AG09319 (cell line): ENCODE data around the gene DGCR2.

Experiments used
- DNase-seq: peaks from one replicate; pipeline ENCODE4 v3.0.0-alpha.2; 2010; ENCODE audit warnings: low read depth; ENCODE audit errors: extremely low read depth
- TF ChIP-seq, protein P1 (sequence below): IDR thresholded peaks from 2 replicates; pipeline ENCODE4 v1.5.1; 2011; ENCODE audit warnings: low read depth, mild to moderate bottlenecking, inconsistent platforms, low read length, moderate library complexity

Gene DGCR2

DNA sequence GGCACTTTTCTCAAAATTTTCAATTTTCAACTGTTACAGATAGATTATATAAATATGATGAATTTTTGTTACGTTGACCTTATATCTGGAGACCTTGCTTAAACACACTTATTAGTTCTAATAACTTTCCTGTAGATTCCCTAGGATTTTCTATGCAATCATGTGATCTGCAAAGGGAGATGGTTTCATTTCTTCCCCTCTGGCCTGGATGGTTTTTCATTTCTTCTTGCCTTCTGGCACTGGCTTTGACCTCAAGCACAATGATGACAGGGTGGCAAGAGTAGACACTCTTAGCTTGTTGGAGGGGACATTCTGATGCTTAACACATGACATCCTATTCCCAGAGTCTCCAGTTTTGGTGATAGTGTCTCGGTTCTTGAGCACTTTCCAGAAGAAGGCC, 75.9 kb downstream of the DGCR2 start:
- TF ChIP-seq, protein P1, sequence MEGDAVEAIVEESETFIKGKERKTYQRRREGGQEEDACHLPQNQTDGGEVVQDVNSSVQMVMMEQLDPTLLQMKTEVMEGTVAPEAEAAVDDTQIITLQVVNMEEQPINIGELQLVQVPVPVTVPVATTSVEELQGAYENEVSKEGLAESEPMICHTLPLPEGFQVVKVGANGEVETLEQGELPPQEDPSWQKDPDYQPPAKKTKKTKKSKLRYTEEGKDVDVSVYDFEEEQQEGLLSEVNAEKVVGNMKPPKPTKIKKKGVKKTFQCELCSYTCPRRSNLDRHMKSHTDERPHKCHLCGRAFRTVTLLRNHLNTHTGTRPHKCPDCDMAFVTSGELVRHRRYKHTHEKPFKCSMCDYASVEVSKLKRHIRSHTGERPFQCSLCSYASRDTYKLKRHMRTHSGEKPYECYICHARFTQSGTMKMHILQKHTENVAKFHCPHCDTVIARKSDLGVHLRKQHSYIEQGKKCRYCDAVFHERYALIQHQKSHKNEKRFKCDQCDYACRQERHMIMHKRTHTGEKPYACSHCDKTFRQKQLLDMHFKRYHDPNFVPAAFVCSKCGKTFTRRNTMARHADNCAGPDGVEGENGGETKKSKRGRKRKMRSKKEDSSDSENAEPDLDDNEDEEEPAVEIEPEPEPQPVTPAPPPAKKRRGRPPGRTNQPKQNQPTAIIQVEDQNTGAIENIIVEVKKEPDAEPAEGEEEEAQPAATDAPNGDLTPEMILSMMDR, result no peak
- DNase-seq, result no peak

DNA sequence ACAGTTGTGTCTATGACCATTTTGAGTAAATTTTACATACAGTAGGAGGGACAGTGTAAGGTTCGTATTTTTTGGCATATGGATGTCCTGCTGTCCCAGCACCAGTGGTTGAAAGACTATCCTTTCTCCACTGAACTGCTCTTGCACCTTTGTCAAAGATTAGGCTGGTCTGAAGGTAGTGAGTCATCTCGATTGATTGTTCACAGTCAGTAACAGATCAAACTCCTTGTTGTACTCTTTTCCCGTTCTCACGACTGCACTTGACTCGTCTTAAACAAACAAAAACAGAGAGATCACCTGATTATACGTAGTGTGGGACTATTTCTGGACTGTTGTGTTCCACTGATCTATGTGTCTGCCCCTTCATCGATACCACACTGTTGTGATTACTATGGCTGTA, 77.1 kb downstream of the DGCR2 start:
- TF ChIP-seq, protein P1, result no peak

DNA sequence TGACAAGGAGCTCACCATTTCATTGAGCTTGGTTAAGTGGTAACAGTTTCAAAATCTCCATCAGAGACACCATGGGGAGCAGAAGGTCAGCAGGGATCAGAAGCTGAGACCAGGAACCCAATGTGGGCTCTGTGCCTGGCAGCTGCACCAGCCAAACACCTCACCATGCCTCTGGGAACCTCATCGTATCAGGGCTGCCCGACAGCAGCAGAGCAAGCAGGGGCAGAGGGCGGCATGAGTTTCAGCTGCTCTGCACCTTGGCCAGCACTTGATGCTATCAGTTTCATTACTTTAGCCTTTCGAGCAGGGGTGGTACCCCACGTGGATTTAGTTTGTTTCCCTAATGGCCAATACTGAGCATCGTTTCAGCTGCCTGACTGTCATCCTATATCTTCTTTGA, 77.8 kb downstream of the DGCR2 start:
- no peak for DNase-seq
- TF ChIP-seq, protein P1, result no peak

More for the DNA sequence above, 77.1 kb downstream of the DGCR2 start:
- no peak for DNase-seq

DNA sequence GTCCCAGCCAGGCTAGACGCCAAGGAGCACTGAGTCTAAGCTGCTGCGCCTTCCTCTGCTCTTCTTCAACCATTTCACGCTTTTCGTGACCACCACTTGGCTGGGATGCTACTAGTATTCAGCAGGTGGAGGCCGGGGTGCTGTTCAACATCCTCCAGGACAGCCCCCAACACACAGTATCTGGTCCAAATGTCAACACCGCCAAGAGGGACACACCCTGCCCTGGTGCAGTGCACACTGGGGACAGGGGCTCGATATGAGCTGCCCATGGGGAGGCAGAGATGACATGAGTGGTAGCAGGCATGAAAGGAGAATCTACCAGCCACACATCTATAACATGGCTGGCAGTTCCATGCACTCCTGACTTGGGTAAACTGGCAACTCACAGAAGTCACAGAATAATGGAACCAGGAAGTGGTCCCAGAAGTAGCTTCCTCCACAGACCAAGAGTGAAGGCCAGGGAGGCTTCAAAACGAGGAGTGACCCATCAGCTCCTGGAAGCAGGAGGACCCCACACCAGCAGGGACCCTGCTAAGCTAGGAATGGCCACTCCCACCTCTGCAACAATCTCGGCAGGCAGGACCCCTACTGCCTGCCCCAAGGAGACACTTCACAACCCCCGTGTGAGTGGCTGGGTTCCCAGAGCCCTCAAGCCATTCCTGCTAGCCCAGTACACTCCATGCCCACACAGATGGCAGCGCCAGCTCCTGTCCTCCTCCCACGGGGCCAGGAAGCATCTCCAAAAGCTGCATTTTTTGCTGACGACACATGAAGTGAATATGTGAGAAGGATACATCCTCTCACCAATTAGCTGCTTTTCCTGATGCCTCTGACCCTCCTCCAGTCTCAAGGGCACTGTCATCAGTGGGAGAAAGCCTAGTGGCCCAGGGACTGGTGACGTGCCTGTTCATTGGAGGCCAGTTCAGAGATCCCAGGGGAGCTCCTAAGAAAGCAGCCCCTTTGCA, 78.8 kb downstream of the DGCR2 start:
- DNase-seq, result no peak
- TF ChIP-seq, protein P1, result no peak

DNA sequence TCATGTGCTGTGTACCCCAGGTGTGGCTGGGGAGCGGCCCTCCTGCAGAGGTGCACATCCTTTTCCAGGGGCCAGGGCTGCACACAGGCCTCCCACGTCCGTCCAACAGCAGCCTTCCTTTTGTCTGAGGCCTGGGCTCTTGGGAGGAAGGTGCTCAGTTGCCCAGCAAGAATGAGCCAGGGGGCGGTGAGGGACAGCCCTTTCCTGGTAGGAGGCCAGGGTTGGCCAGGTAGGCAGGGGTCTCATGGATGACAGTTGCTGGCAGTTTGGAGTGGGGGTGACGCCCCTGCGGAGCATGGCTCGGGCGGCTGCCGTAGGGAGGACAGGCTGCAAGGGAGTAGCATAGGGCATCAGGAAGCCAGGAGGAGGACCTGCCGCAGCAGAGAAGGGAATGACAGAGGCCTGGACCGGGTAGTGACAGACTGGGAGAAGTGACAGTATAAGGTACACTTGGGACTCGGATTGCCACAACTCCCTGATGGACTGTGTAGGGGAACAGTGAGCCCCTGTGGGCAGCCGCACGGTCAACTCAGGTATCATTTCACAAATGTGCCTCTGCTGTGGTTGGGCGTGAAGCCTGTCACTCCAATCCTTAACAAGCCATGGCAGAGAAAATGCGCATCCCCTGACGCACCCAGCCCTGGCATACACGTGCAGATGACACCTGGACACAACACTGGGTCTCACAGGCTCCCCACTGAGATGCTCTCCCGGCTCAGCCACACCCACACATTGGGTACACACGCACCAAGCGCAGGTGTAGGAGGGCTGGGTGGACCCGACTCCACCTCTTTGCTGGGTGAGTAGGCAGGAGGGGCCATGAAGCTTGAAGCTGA, 79.7 kb downstream of the DGCR2 start:
- TF ChIP-seq, protein P1, result no peak

DNA sequence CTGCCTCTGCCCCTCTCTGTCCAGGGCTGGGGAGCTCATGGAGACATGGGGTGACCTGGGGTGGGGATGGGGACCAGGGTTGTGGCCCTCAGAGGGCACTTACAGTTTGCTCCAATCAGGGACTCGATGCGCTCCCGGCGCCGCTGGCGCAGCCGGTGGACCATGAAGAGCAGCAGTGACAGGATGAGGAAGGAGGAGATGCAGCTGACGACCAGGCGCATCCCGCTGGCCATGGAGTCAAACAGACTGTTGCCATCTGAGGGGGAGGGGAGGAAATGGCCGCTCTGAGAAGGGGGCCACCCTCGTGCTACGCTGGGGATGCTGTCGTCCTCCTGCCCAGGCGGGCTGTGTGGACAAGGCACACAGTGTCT, 80.5 kb downstream of the DGCR2 start:
- no peak for DNase-seq

More for the DNA sequence above, 79.7 kb downstream of the DGCR2 start:
- no peak for DNase-seq

More for the DNA sequence above, 80.5 kb downstream of the DGCR2 start:
- TF ChIP-seq, protein P1, result no peak
